Activated CD8-positive, alpha-beta memory T cell treated with anti-CD3 and anti-CD28 coated beads, Interleukin-2, amount 50 U/mL, for 24 hours (primary cell): Measurements from ENCODE around the gene FRMD8.

Experiments
- DNase-seq: peaks from one replicate; pipeline ENCODE4 v3.0.0-alpha.2; 2020; ENCODE audit errors: extremely low read depth

FRMD8 gene

GRCh38 chr11:65386307-65387140 lies at the start of gene FRMD8:
Gene FRMD8, plus strand, starts transcription at chr11:65386637. Its CDS starts 400 bp downstream, at chr11:65387037.
- DNase-seq = peak; percentile 58

GRCh38 chr11:65338676-65339075 lies 47.8 kb upstream of the FRMD8 start:
- no peak for DNase-seq

GRCh38 chr11:65340226-65340625 lies 46.2 kb upstream of the FRMD8 start:
- no peak for DNase-seq

DNA sequence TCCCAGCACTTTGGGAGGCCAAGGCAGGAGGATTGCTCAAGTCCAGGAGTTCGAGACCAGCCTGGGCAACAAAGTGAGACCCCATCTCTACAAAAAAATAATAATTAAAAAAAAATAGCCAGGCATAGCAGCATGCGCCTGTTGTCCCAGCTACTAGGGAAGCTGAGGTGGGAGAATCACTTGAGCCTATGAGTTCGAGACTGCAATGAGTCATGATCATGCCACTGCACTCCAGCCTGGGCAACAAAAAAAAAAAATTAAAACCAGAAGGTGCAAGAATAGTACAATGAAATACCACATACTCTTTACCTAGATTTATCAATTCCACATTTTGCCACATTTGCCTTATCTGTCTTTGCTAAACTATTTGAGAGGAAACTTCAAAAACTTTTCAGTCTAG lies 44.6 kb upstream of the FRMD8 start:
- no peak for DNase-seq

GRCh38 chr11:65351511-65351910 lies 34.9 kb upstream of the FRMD8 start:
- no peak for DNase-seq

GRCh38 chr11:65352783-65353182 lies 33.7 kb upstream of the FRMD8 start:
- no peak for DNase-seq

- DNase-seq = no peak
These were observed 33.1 kb upstream of the FRMD8 start for GRCh38 chr11:65353376-65353775.

GRCh38 chr11:65353900-65354264 lies 32.6 kb upstream of the FRMD8 start:
- no peak for DNase-seq

- peak; percentile 97 for DNase-seq
These were observed 32.0 kb upstream of the FRMD8 start, which contains the start of gene TIGD3 for GRCh38 chr11:65354265-65355012. Gene TIGD3, plus strand, starts transcription at chr11:65354751. Its CDS starts 1,058 bp downstream, at chr11:65355809.

DNA sequence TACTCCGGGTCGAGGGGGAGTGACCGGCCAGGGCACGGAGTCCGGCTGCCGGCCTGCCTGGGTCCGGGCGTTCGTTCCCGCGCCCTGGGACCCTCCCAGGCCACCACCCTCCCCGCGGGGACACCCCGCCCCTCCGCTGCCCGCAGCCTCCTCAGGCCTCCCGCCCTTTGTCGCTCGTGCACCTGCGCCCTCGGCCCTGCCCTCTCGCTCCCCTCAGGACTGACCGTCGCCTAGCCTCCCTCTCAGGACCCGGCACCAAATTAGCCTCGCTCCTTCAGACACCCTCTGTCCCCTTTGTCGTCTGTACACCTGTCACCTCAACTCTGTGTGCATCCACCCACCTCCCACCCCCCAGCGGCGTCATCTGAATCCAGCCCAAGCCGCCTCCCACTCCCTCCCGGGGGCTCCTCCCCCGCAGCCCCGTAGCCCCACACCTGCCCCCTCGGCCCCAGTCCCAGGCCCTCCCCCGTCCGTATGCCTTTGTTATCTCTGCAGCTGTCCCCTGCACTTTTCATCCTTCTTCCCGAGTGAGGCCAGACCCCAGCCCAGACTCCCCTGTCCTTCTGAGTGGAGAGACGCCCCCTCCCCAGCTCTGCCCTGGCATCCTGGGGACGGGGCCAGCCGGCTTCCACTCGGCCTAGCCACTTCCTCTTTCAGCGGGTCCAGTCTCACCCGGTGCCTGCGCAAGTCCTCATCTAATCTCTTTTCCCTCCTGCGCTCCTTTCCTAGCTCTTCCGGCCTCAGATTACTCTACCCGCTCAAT lies 31.2 kb upstream of the FRMD8 start:
- peak; percentile 8 for DNase-seq

GRCh38 chr11:65355776-65356393 lies 30.6 kb upstream of the FRMD8 start:
- DNase-seq = no peak

DNA sequence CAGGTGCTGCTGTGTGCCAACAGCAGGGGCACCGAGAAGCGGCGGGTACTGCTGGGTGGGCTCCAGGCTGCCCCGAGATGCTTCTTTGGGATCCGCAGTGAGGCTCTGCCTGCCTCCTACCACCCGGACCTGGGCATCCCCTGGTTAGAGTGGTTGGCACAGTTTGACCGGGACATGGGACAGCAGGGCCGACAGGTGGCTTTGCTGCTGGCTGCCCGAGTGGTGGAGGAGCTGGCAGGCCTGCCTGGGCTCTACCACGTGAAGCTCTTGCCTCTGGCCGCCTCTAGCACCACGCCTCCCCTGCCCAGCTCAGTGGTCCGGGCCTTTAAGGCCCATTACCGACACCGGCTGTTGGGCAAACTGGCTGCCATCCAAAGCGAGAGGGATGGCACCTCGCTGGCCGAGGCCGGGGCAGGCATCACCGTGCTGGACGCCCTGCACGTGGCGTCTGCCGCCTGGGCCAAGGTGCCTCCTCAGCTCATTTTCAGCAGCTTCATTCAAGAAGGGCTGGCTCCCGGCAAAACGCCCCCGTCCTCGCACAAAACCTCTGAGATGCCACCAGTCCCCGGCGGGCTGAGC lies 30.0 kb upstream of the FRMD8 start:
- DNase-seq = no peak

DNA sequence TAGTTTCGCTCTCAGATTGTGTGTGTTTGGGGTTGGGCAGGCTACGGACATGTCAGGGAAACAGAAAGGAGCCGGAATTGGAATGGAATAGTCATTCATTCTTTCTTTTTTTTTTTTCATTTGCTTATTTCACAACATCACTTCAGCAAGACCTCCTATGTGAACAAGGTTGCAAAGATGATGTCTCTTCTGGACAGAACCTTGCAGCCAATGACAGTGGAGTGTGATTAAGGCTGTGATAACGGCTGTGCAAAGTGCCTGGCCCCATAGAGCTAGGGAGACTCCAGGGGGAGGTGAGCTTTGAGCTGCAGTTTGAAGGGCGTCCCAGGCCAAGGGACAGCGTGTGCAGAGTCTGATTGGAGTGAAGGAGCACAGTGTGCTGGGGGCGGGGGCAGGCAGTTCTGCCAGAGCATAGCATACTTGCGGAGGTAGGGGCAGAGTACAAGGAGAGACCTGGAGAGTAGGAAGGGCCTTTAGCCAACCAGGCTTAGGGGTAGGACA lies 28.5 kb upstream of the FRMD8 start:
- no peak for DNase-seq

DNA sequence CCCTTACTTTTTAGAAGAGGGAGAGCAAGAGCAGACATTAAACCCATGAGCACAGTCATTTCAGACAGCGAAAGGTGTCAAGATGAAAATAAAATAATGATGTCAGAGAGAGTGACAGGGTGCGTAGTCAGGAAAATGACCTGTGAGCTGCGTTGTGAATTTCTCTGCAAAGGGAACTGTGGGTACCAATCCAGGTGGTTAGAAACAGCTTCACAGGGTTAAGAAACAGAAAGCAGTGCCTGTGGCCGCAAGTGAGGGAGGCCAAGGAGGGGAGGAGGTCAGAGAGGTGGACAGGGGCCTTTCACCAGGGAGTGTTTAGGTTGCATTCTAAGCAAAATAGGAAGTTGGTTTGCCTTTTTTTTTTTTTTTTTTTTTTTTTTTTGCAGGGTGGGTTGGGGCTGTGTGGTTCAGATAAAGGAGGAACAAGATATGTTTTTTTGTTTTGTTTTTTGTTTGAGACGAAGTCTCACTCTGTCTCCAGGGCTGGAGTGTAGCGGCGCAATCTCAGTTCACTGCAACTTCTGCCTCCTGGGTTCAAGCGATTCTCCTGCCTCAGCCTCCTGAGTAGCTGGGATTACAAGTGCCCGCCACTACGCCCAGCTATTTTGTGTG lies 24.0 kb upstream of the FRMD8 start:
- DNase-seq = no peak

DNA sequence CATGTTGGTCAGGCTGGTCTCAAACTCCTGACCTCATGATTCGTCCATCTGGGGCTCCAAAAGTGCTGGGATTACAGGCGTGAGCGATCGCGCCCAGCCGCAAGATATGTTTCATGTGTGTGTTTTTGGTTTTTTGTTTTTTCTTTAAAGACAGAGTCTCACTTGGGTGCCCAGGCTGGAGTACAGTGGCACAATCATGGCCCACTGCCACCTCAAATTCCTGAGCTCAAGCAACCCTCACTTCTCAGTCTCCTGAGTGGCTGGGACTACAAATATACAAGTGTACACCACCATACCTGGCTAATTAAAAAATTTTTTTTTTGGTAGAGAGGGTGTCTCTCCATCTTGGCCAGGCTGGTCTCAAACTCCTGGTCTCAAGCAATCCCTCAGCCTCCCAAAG lies 23.5 kb upstream of the FRMD8 start:
- DNase-seq = no peak

- no peak for DNase-seq
These were observed 22.7 kb upstream of the FRMD8 start for GRCh38 chr11:65363770-65364169.

- DNase-seq = no peak
These were observed 20.1 kb upstream of the FRMD8 start for GRCh38 chr11:65366340-65366773.

DNA sequence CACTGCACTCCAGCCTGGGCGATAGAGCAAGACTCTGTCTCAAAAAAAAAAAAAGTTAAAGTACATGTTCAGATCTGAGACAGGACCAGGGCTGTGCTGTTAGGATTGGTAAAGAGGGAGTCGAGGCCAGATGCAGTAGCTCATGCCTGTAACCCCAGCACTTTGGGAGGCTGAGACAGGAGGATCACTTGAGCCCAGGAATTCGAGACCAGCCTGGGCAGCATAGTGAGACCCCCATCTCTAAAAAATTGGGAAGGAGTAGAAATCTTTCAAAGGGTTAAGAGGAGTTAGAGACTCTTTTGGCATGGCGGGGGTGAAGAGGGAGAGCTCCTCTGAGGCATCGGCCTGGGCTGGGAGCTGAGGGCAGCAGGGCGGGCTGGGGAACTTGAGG lies 15.8 kb upstream of the FRMD8 start:
- no peak for DNase-seq

- no peak for DNase-seq
These were observed 12.4 kb upstream of the FRMD8 start for GRCh38 chr11:65373839-65374580.

DNA sequence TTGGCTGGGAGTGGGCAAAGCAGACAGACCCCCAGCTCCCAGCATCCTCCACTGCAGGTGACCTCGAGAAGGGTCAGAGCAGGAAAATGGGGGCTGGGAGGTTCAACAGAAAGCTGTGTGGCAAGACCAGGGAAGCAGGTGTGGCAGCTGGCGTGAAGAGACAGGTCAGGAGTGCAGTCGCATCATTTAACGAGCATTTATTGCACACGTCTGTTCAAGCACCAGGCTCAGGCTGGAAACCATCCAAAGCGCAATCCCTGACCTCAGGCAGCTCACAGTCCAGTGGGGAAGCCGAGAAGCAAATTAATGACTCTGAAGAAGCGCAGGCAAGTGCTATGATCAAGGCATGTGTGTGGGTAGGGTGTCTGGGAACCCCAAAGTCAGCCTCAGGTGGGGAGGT lies 11.4 kb upstream of the FRMD8 start:
- DNase-seq = no peak
